Measurements from ENCODE around the gene ZNF679.

- no peak for TF ChIP-seq CTCF (IDR thresholded peaks at IDR 0.05; ENCODE audit: insufficient read depth, low read length)
- no peak for TF ChIP-seq POLR2AphosphoS5 (IDR thresholded peaks at IDR 0.05; ENCODE audit: low read depth)
- TF ChIP-seq, protein P1, sequence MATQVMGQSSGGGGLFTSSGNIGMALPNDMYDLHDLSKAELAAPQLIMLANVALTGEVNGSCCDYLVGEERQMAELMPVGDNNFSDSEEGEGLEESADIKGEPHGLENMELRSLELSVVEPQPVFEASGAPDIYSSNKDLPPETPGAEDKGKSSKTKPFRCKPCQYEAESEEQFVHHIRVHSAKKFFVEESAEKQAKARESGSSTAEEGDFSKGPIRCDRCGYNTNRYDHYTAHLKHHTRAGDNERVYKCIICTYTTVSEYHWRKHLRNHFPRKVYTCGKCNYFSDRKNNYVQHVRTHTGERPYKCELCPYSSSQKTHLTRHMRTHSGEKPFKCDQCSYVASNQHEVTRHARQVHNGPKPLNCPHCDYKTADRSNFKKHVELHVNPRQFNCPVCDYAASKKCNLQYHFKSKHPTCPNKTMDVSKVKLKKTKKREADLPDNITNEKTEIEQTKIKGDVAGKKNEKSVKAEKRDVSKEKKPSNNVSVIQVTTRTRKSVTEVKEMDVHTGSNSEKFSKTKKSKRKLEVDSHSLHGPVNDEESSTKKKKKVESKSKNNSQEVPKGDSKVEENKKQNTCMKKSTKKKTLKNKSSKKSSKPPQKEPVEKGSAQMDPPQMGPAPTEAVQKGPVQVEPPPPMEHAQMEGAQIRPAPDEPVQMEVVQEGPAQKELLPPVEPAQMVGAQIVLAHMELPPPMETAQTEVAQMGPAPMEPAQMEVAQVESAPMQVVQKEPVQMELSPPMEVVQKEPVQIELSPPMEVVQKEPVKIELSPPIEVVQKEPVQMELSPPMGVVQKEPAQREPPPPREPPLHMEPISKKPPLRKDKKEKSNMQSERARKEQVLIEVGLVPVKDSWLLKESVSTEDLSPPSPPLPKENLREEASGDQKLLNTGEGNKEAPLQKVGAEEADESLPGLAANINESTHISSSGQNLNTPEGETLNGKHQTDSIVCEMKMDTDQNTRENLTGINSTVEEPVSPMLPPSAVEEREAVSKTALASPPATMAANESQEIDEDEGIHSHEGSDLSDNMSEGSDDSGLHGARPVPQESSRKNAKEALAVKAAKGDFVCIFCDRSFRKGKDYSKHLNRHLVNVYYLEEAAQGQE (IDR thresholded peaks at IDR 0.05; ENCODE audit: insufficient replicate concordance, low read depth): no peak
- no peak for TF ChIP-seq GABPA (IDR thresholded peaks at IDR 0.05; ENCODE audit: low read depth)
These were observed 66.6 kb downstream of the ZNF679 start for GRCh38 chr7:64294701-64295420.
